Activated naive CD8-positive, alpha-beta T cell (primary cell): ENCODE results near the gene HLA-DQB2.
"Not testable (repeated sequence)": the region's sequence is repeated elsewhere in the genome, so short reads cannot be mapped to it uniquely, and the experiment has no call there.

ENCODE experiments used
- H3K27ac Mint-ChIP-seq: one replicate; pipeline ENCODE4 v1.8.0; 2021; ENCODE audit warnings: mixed read lengths
- H3K27me3 Mint-ChIP-seq: one replicate; pipeline ENCODE4 v1.8.0; 2021; ENCODE audit warnings: mixed read lengths
- H3K36me3 Mint-ChIP-seq: one replicate; pipeline ENCODE4 v1.8.0; 2021; ENCODE audit warnings: mixed read lengths
- H3K4me1 Mint-ChIP-seq: one replicate; pipeline ENCODE4 v1.8.0; 2021; ENCODE audit warnings: low read depth, mixed read lengths
- H3K4me3 Mint-ChIP-seq: one replicate; pipeline ENCODE4 v1.8.0; 2021; ENCODE audit warnings: mild to moderate bottlenecking, mixed read lengths
- H3K9me3 Mint-ChIP-seq: one replicate; pipeline ENCODE4 v1.8.0; 2021; ENCODE audit warnings: low read depth, mixed read lengths

HLA-DQB2 gene

GRCh38 chr6:32763421-32763820 lies at the start of gene HLA-DQB2:
Gene HLA-DQB2, minus strand, starts transcription at chr6:32763532. Its CDS starts 62 bp downstream, at chr6:32763470.
- H3K9me3 Mint-ChIP-seq: no peaks in the 10 kb centered on the region
- H3K27ac Mint-ChIP-seq: no peak within 1 kb of the TSS
- peaks cover 14% of the 10 kb centered on the region for H3K27me3 Mint-ChIP-seq
- H3K4me3 Mint-ChIP-seq: no peak within 1 kb of the TSS
- H3K36me3 Mint-ChIP-seq: no peaks in the 10 kb centered on the region
- H3K4me1 Mint-ChIP-seq: no peaks in the 10 kb centered on the region

- Mint-ChIP-seq H3K27me3 (peaks cover 9% of the 10 kb centered on the region), H3K9me3 (no peaks in the 10 kb centered on the region), H3K36me3 (peaks cover 12% of the 10 kb centered on the region), H3K4me1 (peaks cover 13% of the 10 kb centered on the region), H3K4me3 (no peak overlapping the region), H3K27ac (no peak overlapping the region)
These were observed 45.8 kb upstream of the HLA-DQB2 start for GRCh38 chr6:32809171-32809570.

- Mint-ChIP-seq H3K4me1 (peaks cover 13% of the 10 kb centered on the region), H3K36me3 (peaks cover 5% of the 10 kb centered on the region), H3K9me3 (no peaks in the 10 kb centered on the region), H3K27ac (no peak overlapping the region), H3K27me3 (peaks cover 20% of the 10 kb centered on the region), H3K4me3 (no peak overlapping the region)
These were observed 43.8 kb upstream of the HLA-DQB2 start for GRCh38 chr6:32807020-32807580.

GRCh38 chr6:32805404-32805803 lies 42.1 kb upstream of the HLA-DQB2 start:
- H3K36me3 Mint-ChIP-seq: not testable (repeated sequence)

GRCh38 chr6:32803416-32803815 lies 40.1 kb upstream of the HLA-DQB2 start:
- peaks cover 31% of the 10 kb centered on the region for H3K27me3 Mint-ChIP-seq
- H3K9me3 Mint-ChIP-seq: peaks cover 7% of the 10 kb centered on the region
- H3K36me3 Mint-ChIP-seq: peaks cover 13% of the 10 kb centered on the region
- no peak overlapping the region for H3K4me3 Mint-ChIP-seq
- H3K27ac Mint-ChIP-seq: no peak overlapping the region
- H3K4me1 Mint-ChIP-seq: peaks cover 13% of the 10 kb centered on the region

More at GRCh38 chr6:32805404-32805803, 42.1 kb upstream of the HLA-DQB2 start:
- peaks cover 13% of the 10 kb centered on the region for H3K4me1 Mint-ChIP-seq
- H3K27ac Mint-ChIP-seq, H3K9me3 Mint-ChIP-seq, H3K4me3 Mint-ChIP-seq: not testable (repeated sequence)
- H3K27me3 Mint-ChIP-seq: peaks cover 22% of the 10 kb centered on the region

GRCh38 chr6:32799740-32800139 lies 36.4 kb upstream of the HLA-DQB2 start:
- no peak overlapping the region for H3K4me3 Mint-ChIP-seq
- H3K9me3 Mint-ChIP-seq: peaks cover 8% of the 10 kb centered on the region
- peaks cover 14% of the 10 kb centered on the region for H3K4me1 Mint-ChIP-seq
- H3K27ac Mint-ChIP-seq: no peak overlapping the region
- peaks cover 11% of the 10 kb centered on the region for H3K36me3 Mint-ChIP-seq
- H3K27me3 Mint-ChIP-seq: peaks cover 35% of the 10 kb centered on the region

GRCh38 chr6:32799168-32799567 lies 35.8 kb upstream of the HLA-DQB2 start:
- no peak overlapping the region for H3K4me3 Mint-ChIP-seq
- peaks cover 8% of the 10 kb centered on the region for H3K9me3 Mint-ChIP-seq
- H3K27me3 Mint-ChIP-seq: peaks cover 31% of the 10 kb centered on the region
- H3K4me1 Mint-ChIP-seq: peaks cover 20% of the 10 kb centered on the region
- H3K36me3 Mint-ChIP-seq: peaks cover 8% of the 10 kb centered on the region
- H3K27ac Mint-ChIP-seq: no peak overlapping the region

- Mint-ChIP-seq H3K4me3 (peak overlapping the region; percentile 77), H3K4me1 (peaks cover 27% of the 10 kb centered on the region), H3K27ac (no peak overlapping the region), H3K36me3 (peaks cover 8% of the 10 kb centered on the region), H3K9me3 (peaks cover 8% of the 10 kb centered on the region), H3K27me3 (peaks cover 22% of the 10 kb centered on the region)
These were observed 33.8 kb upstream of the HLA-DQB2 start for GRCh38 chr6:32796848-32797776.

GRCh38 chr6:32794510-32794909 lies 31.2 kb upstream of the HLA-DQB2 start:
- Mint-ChIP-seq H3K27me3 (peaks cover 15% of the 10 kb centered on the region), H3K4me3 (no peak overlapping the region), H3K4me1 (peaks cover 27% of the 10 kb centered on the region), H3K36me3 (peaks cover 5% of the 10 kb centered on the region), H3K27ac (no peak overlapping the region), H3K9me3 (peaks cover 8% of the 10 kb centered on the region)

- Mint-ChIP-seq H3K9me3 (no peaks in the 10 kb centered on the region), H3K27ac (no peak overlapping the region), H3K27me3 (peaks cover 9% of the 10 kb centered on the region), H3K36me3 (no peaks in the 10 kb centered on the region), H3K4me1 (peaks cover 27% of the 10 kb centered on the region), H3K4me3 (no peak overlapping the region)
These were observed 29.6 kb upstream of the HLA-DQB2 start for GRCh38 chr6:32792901-32793435.

GRCh38 chr6:32790306-32790705 lies 27.0 kb upstream of the HLA-DQB2 start:
- H3K36me3 Mint-ChIP-seq: no peaks in the 10 kb centered on the region
- no peak overlapping the region for H3K27ac Mint-ChIP-seq
- peaks cover 18% of the 10 kb centered on the region for H3K4me1 Mint-ChIP-seq
- no peak overlapping the region for H3K4me3 Mint-ChIP-seq
- H3K9me3 Mint-ChIP-seq: no peaks in the 10 kb centered on the region
- peaks cover 13% of the 10 kb centered on the region for H3K27me3 Mint-ChIP-seq

GRCh38 chr6:32785781-32786533 lies 22.6 kb upstream of the HLA-DQB2 start:
- Mint-ChIP-seq H3K27ac (no peak overlapping the region), H3K4me3 (no peak overlapping the region), H3K9me3 (peaks cover 13% of the 10 kb centered on the region), H3K36me3 (peaks cover 6% of the 10 kb centered on the region), H3K27me3 (peaks cover 11% of the 10 kb centered on the region), H3K4me1 (no peaks in the 10 kb centered on the region)

- H3K4me1 Mint-ChIP-seq, H3K27ac Mint-ChIP-seq, H3K36me3 Mint-ChIP-seq, H3K4me3 Mint-ChIP-seq, H3K27me3 Mint-ChIP-seq: not testable (repeated sequence)
- peaks cover 13% of the 10 kb centered on the region for H3K9me3 Mint-ChIP-seq
These were observed 19.6 kb upstream of the HLA-DQB2 start for GRCh38 chr6:32782923-32783322.

- H3K36me3 Mint-ChIP-seq: peaks cover 6% of the 10 kb centered on the region
- H3K4me1 Mint-ChIP-seq: no peaks in the 10 kb centered on the region
- H3K27ac Mint-ChIP-seq: no peak overlapping the region
- peaks cover 2% of the 10 kb centered on the region for H3K27me3 Mint-ChIP-seq
- peaks cover 13% of the 10 kb centered on the region for H3K9me3 Mint-ChIP-seq
- H3K4me3 Mint-ChIP-seq: no peak overlapping the region
These were observed 15.7 kb upstream of the HLA-DQB2 start for GRCh38 chr6:32779036-32779435.

GRCh38 chr6:32775071-32775470 lies 11.7 kb upstream of the HLA-DQB2 start:
- no peaks in the 10 kb centered on the region for H3K4me1 Mint-ChIP-seq
- H3K27me3 Mint-ChIP-seq: peaks cover 10% of the 10 kb centered on the region
- H3K4me3 Mint-ChIP-seq: no peak overlapping the region
- H3K9me3 Mint-ChIP-seq: no peaks in the 10 kb centered on the region
- H3K36me3 Mint-ChIP-seq: no peaks in the 10 kb centered on the region
- no peak overlapping the region for H3K27ac Mint-ChIP-seq
